ENCODE measurements around the gene TKTL2.
"Not testable (repeated sequence)": the region's sequence is repeated elsewhere in the genome, so short reads cannot be mapped to it uniquely, and the experiment has no call there.

- not testable (repeated sequence) for TF ChIP-seq CTCF (IDR thresholded peaks at IDR 0.05; ENCODE audit: low read depth, low read length, poor library complexity, severe bottlenecking); EZH2phosphoT487 (IDR thresholded peaks at IDR 0.05; ENCODE audit: borderline replicate concordance, low read length)
These were observed 26.5 kb downstream of the TKTL2 start for GRCh38 chr4:163447023-163447422.

All from DOHH2 (cell line).